MM.1S (cell line): ENCODE measurements around the gene BEAN1.

ENCODE experiments used
- EZH2phosphoT487 ChIP-seq: fragments of 300-600 bp; sonication (generic); IDR thresholded peaks from 2 replicates; pipeline ENCODE4 v1.6.1; 2018; ENCODE audit warnings: antibody characterized with exemption, low read length
- TF ChIP-seq, protein P1 (sequence below): fragments of 300-600 bp; sonication (generic); IDR thresholded peaks from 2 replicates; pipeline ENCODE4 v1.5.1; 2016; ENCODE audit warnings: antibody characterized with exemption, low read length, mixed read lengths

DNA sequence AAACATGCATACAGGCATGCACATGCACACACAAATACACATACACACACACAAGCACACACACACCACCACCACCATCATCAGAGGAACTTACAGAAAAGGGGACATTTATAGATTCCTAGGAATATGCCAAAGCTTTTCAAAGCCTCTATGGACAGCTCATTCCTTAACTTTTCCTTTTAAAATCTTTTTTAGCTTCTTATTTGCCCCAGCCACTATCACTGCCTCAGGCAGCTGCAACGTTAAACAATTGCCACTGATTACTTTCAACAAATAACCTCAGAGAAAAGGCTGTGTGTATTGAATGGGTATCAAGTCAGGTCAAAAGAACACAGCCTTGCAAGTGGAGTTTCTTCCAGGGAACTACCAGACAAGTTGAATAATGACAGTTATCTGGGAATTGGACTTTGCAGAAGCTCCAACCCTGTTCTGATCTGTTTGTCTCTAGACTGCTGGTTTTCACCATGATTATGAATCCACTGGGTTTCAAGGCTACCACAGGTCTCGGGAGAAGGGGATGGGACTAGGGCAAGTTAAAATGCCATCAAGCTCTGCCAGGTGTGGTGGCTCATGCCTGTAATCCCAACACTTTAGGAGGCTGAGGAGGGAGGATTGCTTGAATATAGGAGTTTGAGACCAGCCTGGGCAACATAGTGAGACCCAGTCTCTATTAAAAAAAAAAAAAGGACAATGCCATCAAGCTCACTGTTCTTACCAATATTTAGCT is 21.9 kb upstream of the BEAN1 start:
- TF ChIP-seq, protein P1, sequence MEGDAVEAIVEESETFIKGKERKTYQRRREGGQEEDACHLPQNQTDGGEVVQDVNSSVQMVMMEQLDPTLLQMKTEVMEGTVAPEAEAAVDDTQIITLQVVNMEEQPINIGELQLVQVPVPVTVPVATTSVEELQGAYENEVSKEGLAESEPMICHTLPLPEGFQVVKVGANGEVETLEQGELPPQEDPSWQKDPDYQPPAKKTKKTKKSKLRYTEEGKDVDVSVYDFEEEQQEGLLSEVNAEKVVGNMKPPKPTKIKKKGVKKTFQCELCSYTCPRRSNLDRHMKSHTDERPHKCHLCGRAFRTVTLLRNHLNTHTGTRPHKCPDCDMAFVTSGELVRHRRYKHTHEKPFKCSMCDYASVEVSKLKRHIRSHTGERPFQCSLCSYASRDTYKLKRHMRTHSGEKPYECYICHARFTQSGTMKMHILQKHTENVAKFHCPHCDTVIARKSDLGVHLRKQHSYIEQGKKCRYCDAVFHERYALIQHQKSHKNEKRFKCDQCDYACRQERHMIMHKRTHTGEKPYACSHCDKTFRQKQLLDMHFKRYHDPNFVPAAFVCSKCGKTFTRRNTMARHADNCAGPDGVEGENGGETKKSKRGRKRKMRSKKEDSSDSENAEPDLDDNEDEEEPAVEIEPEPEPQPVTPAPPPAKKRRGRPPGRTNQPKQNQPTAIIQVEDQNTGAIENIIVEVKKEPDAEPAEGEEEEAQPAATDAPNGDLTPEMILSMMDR = no peak
- no peak for TF ChIP-seq EZH2phosphoT487
